WTC11 (cell line): ENCODE data around the gene RGL2. TPM values are rescaled to one million over a fixed set of nuclear protein-coding genes. Genes with fewer than 3 reads are reported as not detected.

Source experiments
- ATAC-seq: fragments of 200-7000 bp; cut with Tn5 transposase; 2 replicates; pipeline ENCODE4 v1.10.0; 2021; ENCODE audit warnings: mild to moderate bottlenecking, moderate library complexity
- CTCF ChIA-PET: fragments of 300-600 bp; sonication (Branson Sonifier 250); formaldehyde crosslinking; loops from one replicate; lab custom pipeline; 2021; ENCODE audit warnings: antibody characterized with exemption; lab: Charles Lee
- POLR2A ChIA-PET: fragments of 350-600 bp; sonication (Branson Sonifier 250); formaldehyde crosslinking; loops from one replicate; lab custom pipeline; 2021; ENCODE audit warnings: antibody characterized with exemption; lab: Charles Lee
- DNase-seq: peaks from one replicate; pipeline ENCODE4 v3.0.0; 2021; ENCODE audit warnings: low spot score
- H3K27ac Mint-ChIP-seq: 2 replicates; pipeline ENCODE4 v1.8.0; 2021; ENCODE audit warnings: mixed read lengths
- H3K27me3 Mint-ChIP-seq: 2 replicates; pipeline ENCODE4 v1.8.0; 2021; ENCODE audit warnings: low read depth, mild to moderate bottlenecking, moderate library complexity, mixed read lengths
- H3K36me3 Mint-ChIP-seq: 2 replicates; pipeline ENCODE4 v1.8.0; 2021; ENCODE audit warnings: mixed read lengths
- H3K4me1 Mint-ChIP-seq: 2 replicates; pipeline ENCODE4 v1.8.0; 2022; ENCODE audit warnings: mixed read lengths
- H3K4me3 Mint-ChIP-seq: 2 replicates; pipeline ENCODE4 v1.8.0; 2021; ENCODE audit warnings: mild to moderate bottlenecking, moderate library complexity, mixed read lengths
- H3K9me3 Mint-ChIP-seq: 2 replicates; pipeline ENCODE4 v1.8.0; 2021; ENCODE audit warnings: mixed read lengths
- ETV6 ChIP-seq: sonication (generic); formaldehyde crosslinking; IDR thresholded peaks from 2 replicates; pipeline ENCODE4 v1.8.1; 2022; ENCODE audit warnings: mild to moderate bottlenecking, missing genetic modification reagents
- KAT7 ChIP-seq: sonication (generic); formaldehyde crosslinking; IDR thresholded peaks from 2 replicates; pipeline ENCODE4 v1.8.1; 2023; ENCODE audit warnings: missing genetic modification reagents, mild to moderate bottlenecking, borderline replicate concordance
- NR2C2 ChIP-seq: sonication (generic); formaldehyde crosslinking; IDR thresholded peaks from 2 replicates; pipeline ENCODE4 v1.8.0; 2022; ENCODE audit warnings: mild to moderate bottlenecking, missing genetic modification reagents
- SMAD4 ChIP-seq: sonication (generic); formaldehyde crosslinking; IDR thresholded peaks from 2 replicates; pipeline ENCODE4 v1.8.0; 2022; ENCODE audit warnings: mild to moderate bottlenecking, missing genetic modification reagents
- SOX15 ChIP-seq: fragments of 250-450 bp; sonication (Bioruptor Pico); IDR thresholded peaks from 2 replicates; pipeline ENCODE4 v1.9.0; 2021; ENCODE audit warnings: mild to moderate bottlenecking
- TEAD1 ChIP-seq: sonication (generic); formaldehyde crosslinking; IDR thresholded peaks from 2 replicates; pipeline ENCODE4 v1.8.0; 2022; ENCODE audit warnings: mild to moderate bottlenecking, missing genetic modification reagents
- ZNF423 ChIP-seq: fragments of 250-450 bp; sonication (Bioruptor Pico); IDR thresholded peaks from 2 replicates; pipeline ENCODE4 v2.1.2; 2022; ENCODE audit warnings: mild to moderate bottlenecking, moderate library complexity
- total RNA-seq: library from RNA; stranded (reverse); gene quantifications from 3 replicates; pipeline ENCODE4 v1.2.3, GENCODE V29; 2021
- TF ChIP-seq, protein P1 (sequence below): sonication (generic); formaldehyde crosslinking; IDR thresholded peaks from 2 replicates; pipeline ENCODE4 v1.8.0; 2022; ENCODE audit warnings: mild to moderate bottlenecking, missing genetic modification reagents
- TF ChIP-seq, protein P2 (sequence below): fragments of 250-450 bp; sonication (Bioruptor Pico); IDR thresholded peaks from 2 replicates; pipeline ENCODE4 v1.8.0; 2021; ENCODE audit warnings: mild to moderate bottlenecking
- TF ChIP-seq, protein P3 (sequence below): sonication (generic); formaldehyde crosslinking; IDR thresholded peaks from 2 replicates; pipeline ENCODE4 v1.8.0; 2022; ENCODE audit warnings: missing genetic modification reagents
- TF ChIP-seq, protein P4 (sequence below): fragments of 250-450 bp; sonication (Bioruptor Pico); IDR thresholded peaks from 2 replicates; pipeline ENCODE4 v1.9.0; 2021; ENCODE audit warnings: moderate library complexity, mild to moderate bottlenecking, inconsistent platforms, borderline replicate concordance
- TF ChIP-seq, protein P5 (sequence below): sonication (generic); formaldehyde crosslinking; IDR thresholded peaks from 2 replicates; pipeline ENCODE4 v1.8.1; 2023; ENCODE audit warnings: mild to moderate bottlenecking, missing genetic modification reagents, moderate library complexity
- TF ChIP-seq, protein P6 (sequence below): fragments of 250-450 bp; sonication (Bioruptor Pico); IDR thresholded peaks from 2 replicates; pipeline ENCODE4 v1.9.0; 2021; ENCODE audit warnings: mild to moderate bottlenecking
- TF ChIP-seq, protein P7 (sequence below): sonication (generic); formaldehyde crosslinking; IDR thresholded peaks from 2 replicates; pipeline ENCODE4 v1.8.1; 2023; ENCODE audit warnings: mild to moderate bottlenecking, missing genetic modification reagents
- TF ChIP-seq, protein P8 (sequence below): sonication (generic); formaldehyde crosslinking; IDR thresholded peaks from 2 replicates; pipeline ENCODE4 v1.8.1; 2022; ENCODE audit warnings: low read depth, mild to moderate bottlenecking, moderate library complexity, missing genetic modification reagents, borderline replicate concordance
- TF ChIP-seq, protein P9 (sequence below): sonication (generic); formaldehyde crosslinking; IDR thresholded peaks from 2 replicates; pipeline ENCODE4 v1.8.0; 2023; ENCODE audit warnings: mild to moderate bottlenecking, missing genetic modification reagents

The RGL2 gene
- total RNA-seq, 1 experiment from 2014 or later: 77.1 TPM

DNA sequence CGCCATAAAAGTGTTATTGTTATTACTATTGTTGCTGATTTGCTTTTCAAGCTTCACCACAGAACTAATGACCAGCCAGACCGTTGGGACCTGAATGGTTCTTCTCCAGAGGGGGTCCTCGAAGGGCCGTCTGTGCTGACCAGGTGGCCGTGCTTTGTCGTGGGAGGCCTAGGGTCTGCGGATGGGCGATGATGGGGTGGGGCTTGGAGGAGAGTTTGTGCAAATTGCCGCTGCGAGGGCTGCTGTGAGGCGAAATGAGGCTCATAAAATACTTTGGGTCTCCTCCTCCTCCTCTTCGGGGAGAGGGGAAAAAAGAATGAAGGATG lies 24.8 kb upstream of the RGL2 start:
- DNase-seq (no peak), ATAC-seq (no peak)
- POLR2A ChIA-PET: interaction anchor here (0.7 to 0.9 kb wide), 2 partner anchors 28 to 41 kb away, joined by 3 read pairs; no protein-coding TSS in a partner anchor

DNA sequence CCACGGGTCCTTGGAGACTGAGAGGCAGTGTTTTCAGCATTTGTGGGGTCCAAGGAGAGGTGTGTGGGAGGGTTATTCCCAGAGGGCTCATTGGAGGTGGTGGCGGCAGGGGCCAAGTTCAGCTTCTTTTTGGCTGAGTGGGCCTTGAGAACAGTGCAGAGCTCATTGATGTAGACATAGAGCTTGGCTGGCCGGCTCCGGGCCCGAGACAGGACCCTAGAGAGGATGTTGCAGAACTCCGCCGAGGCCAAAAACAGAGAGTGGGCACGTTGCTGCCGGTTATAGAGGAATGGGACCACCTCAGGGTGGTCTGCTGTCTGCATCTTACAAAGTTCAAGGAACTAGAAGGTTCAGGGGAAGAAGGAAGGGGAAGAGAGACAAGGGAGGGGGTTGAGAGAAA lies 22.5 kb upstream of the RGL2 start:
- no peaks in the 10 kb centered on the region; the same call in 1 of the 2 replicates for H3K27me3 Mint-ChIP-seq
- DNase-seq (no peak), ATAC-seq (no peak)
- peaks cover 21% of the 10 kb centered on the region for H3K36me3 Mint-ChIP-seq
- H3K4me3 Mint-ChIP-seq: peak overlapping the region; percentile 91
- POLR2A ChIA-PET: interaction anchor here (0.6 kb wide), 2 partner anchors 21 to 350 kb away, joined by 3 to 6 read pairs; no protein-coding TSS in a partner anchor
- H3K27ac Mint-ChIP-seq: peak overlapping the region; percentile 87
- no peaks in the 10 kb centered on the region for H3K9me3 Mint-ChIP-seq
- CTCF ChIA-PET: interaction anchor here (0.9 to 1.5 kb wide), 4 partner anchors 9 to 44 kb away, joined by 3 to 6 read pairs (median 4); no protein-coding TSS in a partner anchor
- H3K4me1 Mint-ChIP-seq: peaks cover 65% of the 10 kb centered on the region
- TF ChIP-seq, protein P1, sequence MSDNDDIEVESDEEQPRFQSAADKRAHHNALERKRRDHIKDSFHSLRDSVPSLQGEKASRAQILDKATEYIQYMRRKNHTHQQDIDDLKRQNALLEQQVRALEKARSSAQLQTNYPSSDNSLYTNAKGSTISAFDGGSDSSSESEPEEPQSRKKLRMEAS: no peak
- TF ChIP-seq, protein P2, sequence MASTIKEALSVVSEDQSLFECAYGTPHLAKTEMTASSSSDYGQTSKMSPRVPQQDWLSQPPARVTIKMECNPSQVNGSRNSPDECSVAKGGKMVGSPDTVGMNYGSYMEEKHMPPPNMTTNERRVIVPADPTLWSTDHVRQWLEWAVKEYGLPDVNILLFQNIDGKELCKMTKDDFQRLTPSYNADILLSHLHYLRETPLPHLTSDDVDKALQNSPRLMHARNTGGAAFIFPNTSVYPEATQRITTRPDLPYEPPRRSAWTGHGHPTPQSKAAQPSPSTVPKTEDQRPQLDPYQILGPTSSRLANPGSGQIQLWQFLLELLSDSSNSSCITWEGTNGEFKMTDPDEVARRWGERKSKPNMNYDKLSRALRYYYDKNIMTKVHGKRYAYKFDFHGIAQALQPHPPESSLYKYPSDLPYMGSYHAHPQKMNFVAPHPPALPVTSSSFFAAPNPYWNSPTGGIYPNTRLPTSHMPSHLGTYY: no peak
- TF ChIP-seq KAT7 (CRISPR knock-in tag) (no peak), SOX15 (CRISPR knock-in tag) (no peak), TEAD1 (CRISPR knock-in tag) (no peak), ETV6 (CRISPR knock-in tag) (no peak), NR2C2 (CRISPR knock-in tag) (no peak)
- TF ChIP-seq, protein P3, sequence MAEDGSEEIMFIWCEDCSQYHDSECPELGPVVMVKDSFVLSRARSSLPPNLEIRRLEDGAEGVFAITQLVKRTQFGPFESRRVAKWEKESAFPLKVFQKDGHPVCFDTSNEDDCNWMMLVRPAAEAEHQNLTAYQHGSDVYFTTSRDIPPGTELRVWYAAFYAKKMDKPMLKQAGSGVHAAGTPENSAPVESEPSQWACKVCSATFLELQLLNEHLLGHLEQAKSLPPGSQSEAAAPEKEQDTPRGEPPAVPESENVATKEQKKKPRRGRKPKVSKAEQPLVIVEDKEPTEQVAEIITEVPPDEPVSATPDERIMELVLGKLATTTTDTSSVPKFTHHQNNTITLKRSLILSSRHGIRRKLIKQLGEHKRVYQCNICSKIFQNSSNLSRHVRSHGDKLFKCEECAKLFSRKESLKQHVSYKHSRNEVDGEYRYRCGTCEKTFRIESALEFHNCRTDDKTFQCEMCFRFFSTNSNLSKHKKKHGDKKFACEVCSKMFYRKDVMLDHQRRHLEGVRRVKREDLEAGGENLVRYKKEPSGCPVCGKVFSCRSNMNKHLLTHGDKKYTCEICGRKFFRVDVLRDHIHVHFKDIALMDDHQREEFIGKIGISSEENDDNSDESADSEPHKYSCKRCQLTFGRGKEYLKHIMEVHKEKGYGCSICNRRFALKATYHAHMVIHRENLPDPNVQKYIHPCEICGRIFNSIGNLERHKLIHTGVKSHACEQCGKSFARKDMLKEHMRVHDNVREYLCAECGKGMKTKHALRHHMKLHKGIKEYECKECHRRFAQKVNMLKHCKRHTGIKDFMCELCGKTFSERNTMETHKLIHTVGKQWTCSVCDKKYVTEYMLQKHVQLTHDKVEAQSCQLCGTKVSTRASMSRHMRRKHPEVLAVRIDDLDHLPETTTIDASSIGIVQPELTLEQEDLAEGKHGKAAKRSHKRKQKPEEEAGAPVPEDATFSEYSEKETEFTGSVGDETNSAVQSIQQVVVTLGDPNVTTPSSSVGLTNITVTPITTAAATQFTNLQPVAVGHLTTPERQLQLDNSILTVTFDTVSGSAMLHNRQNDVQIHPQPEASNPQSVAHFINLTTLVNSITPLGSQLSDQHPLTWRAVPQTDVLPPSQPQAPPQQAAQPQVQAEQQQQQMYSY (CRISPR knock-in tag): no peak
- TF ChIP-seq, protein P4, sequence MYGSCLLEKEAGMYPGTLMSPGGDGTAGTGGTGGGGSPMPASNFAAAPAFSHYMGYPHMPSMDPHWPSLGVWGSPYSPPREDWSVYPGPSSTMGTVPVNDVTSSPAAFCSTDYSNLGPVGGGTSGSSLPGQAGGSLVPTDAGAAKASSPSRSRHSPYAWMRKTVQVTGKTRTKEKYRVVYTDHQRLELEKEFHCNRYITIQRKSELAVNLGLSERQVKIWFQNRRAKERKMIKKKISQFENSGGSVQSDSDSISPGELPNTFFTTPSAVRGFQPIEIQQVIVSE: no peak
- TF ChIP-seq, protein P5, sequence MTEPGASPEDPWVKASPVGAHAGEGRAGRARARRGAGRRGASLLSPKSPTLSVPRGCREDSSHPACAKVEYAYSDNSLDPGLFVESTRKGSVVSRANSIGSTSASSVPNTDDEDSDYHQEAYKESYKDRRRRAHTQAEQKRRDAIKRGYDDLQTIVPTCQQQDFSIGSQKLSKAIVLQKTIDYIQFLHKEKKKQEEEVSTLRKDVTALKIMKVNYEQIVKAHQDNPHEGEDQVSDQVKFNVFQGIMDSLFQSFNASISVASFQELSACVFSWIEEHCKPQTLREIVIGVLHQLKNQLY (CRISPR knock-in tag): no peak
- TF ChIP-seq, protein P6, sequence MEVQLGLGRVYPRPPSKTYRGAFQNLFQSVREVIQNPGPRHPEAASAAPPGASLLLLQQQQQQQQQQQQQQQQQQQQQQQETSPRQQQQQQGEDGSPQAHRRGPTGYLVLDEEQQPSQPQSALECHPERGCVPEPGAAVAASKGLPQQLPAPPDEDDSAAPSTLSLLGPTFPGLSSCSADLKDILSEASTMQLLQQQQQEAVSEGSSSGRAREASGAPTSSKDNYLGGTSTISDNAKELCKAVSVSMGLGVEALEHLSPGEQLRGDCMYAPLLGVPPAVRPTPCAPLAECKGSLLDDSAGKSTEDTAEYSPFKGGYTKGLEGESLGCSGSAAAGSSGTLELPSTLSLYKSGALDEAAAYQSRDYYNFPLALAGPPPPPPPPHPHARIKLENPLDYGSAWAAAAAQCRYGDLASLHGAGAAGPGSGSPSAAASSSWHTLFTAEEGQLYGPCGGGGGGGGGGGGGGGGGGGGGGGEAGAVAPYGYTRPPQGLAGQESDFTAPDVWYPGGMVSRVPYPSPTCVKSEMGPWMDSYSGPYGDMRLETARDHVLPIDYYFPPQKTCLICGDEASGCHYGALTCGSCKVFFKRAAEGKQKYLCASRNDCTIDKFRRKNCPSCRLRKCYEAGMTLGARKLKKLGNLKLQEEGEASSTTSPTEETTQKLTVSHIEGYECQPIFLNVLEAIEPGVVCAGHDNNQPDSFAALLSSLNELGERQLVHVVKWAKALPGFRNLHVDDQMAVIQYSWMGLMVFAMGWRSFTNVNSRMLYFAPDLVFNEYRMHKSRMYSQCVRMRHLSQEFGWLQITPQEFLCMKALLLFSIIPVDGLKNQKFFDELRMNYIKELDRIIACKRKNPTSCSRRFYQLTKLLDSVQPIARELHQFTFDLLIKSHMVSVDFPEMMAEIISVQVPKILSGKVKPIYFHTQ: no peak
- TF ChIP-seq, protein P7, sequence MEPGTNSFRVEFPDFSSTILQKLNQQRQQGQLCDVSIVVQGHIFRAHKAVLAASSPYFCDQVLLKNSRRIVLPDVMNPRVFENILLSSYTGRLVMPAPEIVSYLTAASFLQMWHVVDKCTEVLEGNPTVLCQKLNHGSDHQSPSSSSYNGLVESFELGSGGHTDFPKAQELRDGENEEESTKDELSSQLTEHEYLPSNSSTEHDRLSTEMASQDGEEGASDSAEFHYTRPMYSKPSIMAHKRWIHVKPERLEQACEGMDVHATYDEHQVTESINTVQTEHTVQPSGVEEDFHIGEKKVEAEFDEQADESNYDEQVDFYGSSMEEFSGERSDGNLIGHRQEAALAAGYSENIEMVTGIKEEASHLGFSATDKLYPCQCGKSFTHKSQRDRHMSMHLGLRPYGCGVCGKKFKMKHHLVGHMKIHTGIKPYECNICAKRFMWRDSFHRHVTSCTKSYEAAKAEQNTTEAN (CRISPR knock-in tag): no peak

More for the DNA sequence above, 24.8 kb upstream of the RGL2 start:
- H3K27me3 Mint-ChIP-seq: no peaks in the 10 kb centered on the region
- TF ChIP-seq SMAD4: no peak
- TF ChIP-seq, protein P8, sequence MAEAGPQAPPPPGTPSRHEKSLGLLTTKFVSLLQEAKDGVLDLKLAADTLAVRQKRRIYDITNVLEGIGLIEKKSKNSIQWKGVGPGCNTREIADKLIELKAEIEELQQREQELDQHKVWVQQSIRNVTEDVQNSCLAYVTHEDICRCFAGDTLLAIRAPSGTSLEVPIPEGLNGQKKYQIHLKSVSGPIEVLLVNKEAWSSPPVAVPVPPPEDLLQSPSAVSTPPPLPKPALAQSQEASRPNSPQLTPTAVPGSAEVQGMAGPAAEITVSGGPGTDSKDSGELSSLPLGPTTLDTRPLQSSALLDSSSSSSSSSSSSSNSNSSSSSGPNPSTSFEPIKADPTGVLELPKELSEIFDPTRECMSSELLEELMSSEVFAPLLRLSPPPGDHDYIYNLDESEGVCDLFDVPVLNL: 0 out of 2 replicates have a peak, but pooled peaks have one; percentile 26
- TF ChIP-seq ZNF423 (CRISPR knock-in tag): peak; percentile 12; the same call in 1 of the 2 replicates
- TF ChIP-seq, protein P9, sequence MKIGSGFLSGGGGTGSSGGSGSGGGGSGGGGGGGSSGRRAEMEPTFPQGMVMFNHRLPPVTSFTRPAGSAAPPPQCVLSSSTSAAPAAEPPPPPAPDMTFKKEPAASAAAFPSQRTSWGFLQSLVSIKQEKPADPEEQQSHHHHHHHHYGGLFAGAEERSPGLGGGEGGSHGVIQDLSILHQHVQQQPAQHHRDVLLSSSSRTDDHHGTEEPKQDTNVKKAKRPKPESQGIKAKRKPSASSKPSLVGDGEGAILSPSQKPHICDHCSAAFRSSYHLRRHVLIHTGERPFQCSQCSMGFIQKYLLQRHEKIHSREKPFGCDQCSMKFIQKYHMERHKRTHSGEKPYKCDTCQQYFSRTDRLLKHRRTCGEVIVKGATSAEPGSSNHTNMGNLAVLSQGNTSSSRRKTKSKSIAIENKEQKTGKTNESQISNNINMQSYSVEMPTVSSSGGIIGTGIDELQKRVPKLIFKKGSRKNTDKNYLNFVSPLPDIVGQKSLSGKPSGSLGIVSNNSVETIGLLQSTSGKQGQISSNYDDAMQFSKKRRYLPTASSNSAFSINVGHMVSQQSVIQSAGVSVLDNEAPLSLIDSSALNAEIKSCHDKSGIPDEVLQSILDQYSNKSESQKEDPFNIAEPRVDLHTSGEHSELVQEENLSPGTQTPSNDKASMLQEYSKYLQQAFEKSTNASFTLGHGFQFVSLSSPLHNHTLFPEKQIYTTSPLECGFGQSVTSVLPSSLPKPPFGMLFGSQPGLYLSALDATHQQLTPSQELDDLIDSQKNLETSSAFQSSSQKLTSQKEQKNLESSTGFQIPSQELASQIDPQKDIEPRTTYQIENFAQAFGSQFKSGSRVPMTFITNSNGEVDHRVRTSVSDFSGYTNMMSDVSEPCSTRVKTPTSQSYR (CRISPR knock-in tag): 0 out of 2 replicates have a peak, but pooled peaks have one; percentile 9
- peaks cover 19% of the 10 kb centered on the region for H3K36me3 Mint-ChIP-seq
- H3K27ac Mint-ChIP-seq: peak overlapping the region; percentile 94
- H3K9me3 Mint-ChIP-seq: no peaks in the 10 kb centered on the region
- peak overlapping the region; percentile 91 for H3K4me3 Mint-ChIP-seq
- H3K4me1 Mint-ChIP-seq: peaks cover 49% of the 10 kb centered on the region
- CTCF ChIA-PET: interaction anchor here (0.9 kb wide), 1 partner anchor 87 kb away, joined by 3 read pairs; the partner anchor contains the start of gene PHF1
